Activated CD4-positive, alpha-beta memory T cell treated with anti-CD3 and anti-CD28 coated beads for 36 hours (primary cell): ENCODE measurements around the gene CLEC7A. TPM values are rescaled to one million over a fixed set of nuclear protein-coding genes. Genes with fewer than 3 reads are reported as not detected.

Source experiments
- total RNA-seq, 2 experiments: library from RNA; stranded (reverse); gene quantifications; one replicate each; pipeline ENCODE4 v1.2.3, GENCODE V29; 2021

The CLEC7A gene
- total RNA-seq, 2 experiments from 2014 or later: not detected

Other genes starting within 250 kb of the CLEC7A start
- not detected for gene KLRF2, start 248.7 kb downstream of the CLEC7A start, total RNA-seq
- gene CLEC2A, start 197.8 kb downstream of the CLEC7A start, total RNA-seq: not detected
- not detected for gene CLEC12A, start 158.8 kb downstream of the CLEC7A start, total RNA-seq
- gene CLEC1B, start 131.1 kb downstream of the CLEC7A start, total RNA-seq: not detected
- not detected for gene CLEC12B, start 119.6 kb downstream of the CLEC7A start, total RNA-seq
- not detected for gene CLEC9A, start 99.5 kb downstream of the CLEC7A start, total RNA-seq
- gene CLEC1A, start 31.2 kb downstream of the CLEC7A start, total RNA-seq: not detected
- gene OLR1, start 41.9 kb upstream of the CLEC7A start, total RNA-seq: not detected
- gene TMEM52B, start 48.8 kb upstream of the CLEC7A start, total RNA-seq: not detected
- 1 to 10 TPM; 7.2 to 8.9 TPM for gene GABARAPL1, start 82.7 kb upstream of the CLEC7A start, total RNA-seq
- gene KLRD1, start 177.7 kb upstream of the CLEC7A start, total RNA-seq: under 1 TPM; 0.22 to 0.26 TPM